Tibial nerve (tissue), 4 donors: Measurements from ENCODE around the gene BAZ1B. TPM values are rescaled to one million over a fixed set of nuclear protein-coding genes. Genes with fewer than 3 reads are reported as not detected.

Experiments used
- DNase-seq, 2 donors: peaks; one replicate each; pipeline ENCODE4 v3.0.0-alpha.2; 2019; ENCODE audit warnings: low spot score in 2 of 2
- H3K27ac ChIP-seq, 4 donors: fragments of 200-600 bp; sonication (generic) in 3 of 4; one replicate each; pipeline ENCODE4 v1.5.1; 2017 to 2019; ENCODE audit warnings: mild to moderate bottlenecking in 1 of 4
- H3K27me3 ChIP-seq, 2 donors: fragments of 200-600 bp; sonication (generic) in 1 of 2; one replicate each; pipeline versions ENCODE4 v1.5.1 to v1.6.0; 2017 to 2019
- H3K36me3 ChIP-seq, 3 donors: fragments of 200-600 bp; sonication (generic); one replicate each; pipeline ENCODE4 v1.5.1; 2018 to 2019
- H3K4me1 ChIP-seq, 4 donors: fragments of 200-600 bp; sonication (generic) in 3 of 4; one replicate each; pipeline ENCODE4 v1.5.1; 2017 to 2019
- H3K4me3 ChIP-seq, 4 donors: fragments of 200-600 bp; sonication (generic) in 3 of 4; one replicate each; pipeline ENCODE4 v1.5.1; 2017 to 2019; ENCODE audit warnings: mild to moderate bottlenecking in 1 of 4, moderate library complexity in 1 of 4
- H3K9me3 ChIP-seq, 4 donors: fragments of 200-600 bp; sonication (generic) in 3 of 4; one replicate each; pipeline ENCODE4 v1.5.1; 2017 to 2019
- EP300 ChIP-seq, 2 donors: sonication (generic); formaldehyde crosslinking; IDR thresholded peaks; one replicate each; pipeline ENCODE4 v1.6.1; 2017; ENCODE audit warnings: antibody characterized with exemption in 2 of 2, mild to moderate bottlenecking in 1 of 2
- POLR2A ChIP-seq, 2 donors: fragments of 450-650 bp; IDR thresholded peaks; one replicate each; pipeline ENCODE4 v1.6.1; 2017; ENCODE audit warnings: antibody characterized with exemption in 2 of 2, mild to moderate bottlenecking in 2 of 2, moderate library complexity in 2 of 2
- WGBS, 2 donors: methylation state at CpG; one replicate each; pipeline ENCODE4 v1.1.5; 2018; 5-methylcytosine and 5-hydroxymethylcytosine counted together
- total RNA-seq, 4 donors: library from RNA; depleted of rRNA; stranded (reverse); fragments of >200 nt; gene quantifications; one replicate each; pipeline ENCODE4 v1.1.0, GENCODE V29; 2016
- TF ChIP-seq, protein P1 (sequence below), 5 experiments: fragments of 200-600 bp in 3 of 5; fragments of 450-650 bp in 2 of 5; sonication (generic) in 3 of 5; IDR thresholded peaks; one replicate each; pipeline ENCODE4 v1.5.1; 2016 to 2019; ENCODE audit warnings: antibody characterized with exemption in 5 of 5, mild to moderate bottlenecking in 3 of 5, moderate library complexity in 2 of 5

Gene BAZ1B, protein sequence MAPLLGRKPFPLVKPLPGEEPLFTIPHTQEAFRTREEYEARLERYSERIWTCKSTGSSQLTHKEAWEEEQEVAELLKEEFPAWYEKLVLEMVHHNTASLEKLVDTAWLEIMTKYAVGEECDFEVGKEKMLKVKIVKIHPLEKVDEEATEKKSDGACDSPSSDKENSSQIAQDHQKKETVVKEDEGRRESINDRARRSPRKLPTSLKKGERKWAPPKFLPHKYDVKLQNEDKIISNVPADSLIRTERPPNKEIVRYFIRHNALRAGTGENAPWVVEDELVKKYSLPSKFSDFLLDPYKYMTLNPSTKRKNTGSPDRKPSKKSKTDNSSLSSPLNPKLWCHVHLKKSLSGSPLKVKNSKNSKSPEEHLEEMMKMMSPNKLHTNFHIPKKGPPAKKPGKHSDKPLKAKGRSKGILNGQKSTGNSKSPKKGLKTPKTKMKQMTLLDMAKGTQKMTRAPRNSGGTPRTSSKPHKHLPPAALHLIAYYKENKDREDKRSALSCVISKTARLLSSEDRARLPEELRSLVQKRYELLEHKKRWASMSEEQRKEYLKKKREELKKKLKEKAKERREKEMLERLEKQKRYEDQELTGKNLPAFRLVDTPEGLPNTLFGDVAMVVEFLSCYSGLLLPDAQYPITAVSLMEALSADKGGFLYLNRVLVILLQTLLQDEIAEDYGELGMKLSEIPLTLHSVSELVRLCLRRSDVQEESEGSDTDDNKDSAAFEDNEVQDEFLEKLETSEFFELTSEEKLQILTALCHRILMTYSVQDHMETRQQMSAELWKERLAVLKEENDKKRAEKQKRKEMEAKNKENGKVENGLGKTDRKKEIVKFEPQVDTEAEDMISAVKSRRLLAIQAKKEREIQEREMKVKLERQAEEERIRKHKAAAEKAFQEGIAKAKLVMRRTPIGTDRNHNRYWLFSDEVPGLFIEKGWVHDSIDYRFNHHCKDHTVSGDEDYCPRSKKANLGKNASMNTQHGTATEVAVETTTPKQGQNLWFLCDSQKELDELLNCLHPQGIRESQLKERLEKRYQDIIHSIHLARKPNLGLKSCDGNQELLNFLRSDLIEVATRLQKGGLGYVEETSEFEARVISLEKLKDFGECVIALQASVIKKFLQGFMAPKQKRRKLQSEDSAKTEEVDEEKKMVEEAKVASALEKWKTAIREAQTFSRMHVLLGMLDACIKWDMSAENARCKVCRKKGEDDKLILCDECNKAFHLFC (N-terminal part only)
- 10 to 100 TPM; 53.3 to 70.1 (median 63.6) TPM for total RNA-seq

DNA sequence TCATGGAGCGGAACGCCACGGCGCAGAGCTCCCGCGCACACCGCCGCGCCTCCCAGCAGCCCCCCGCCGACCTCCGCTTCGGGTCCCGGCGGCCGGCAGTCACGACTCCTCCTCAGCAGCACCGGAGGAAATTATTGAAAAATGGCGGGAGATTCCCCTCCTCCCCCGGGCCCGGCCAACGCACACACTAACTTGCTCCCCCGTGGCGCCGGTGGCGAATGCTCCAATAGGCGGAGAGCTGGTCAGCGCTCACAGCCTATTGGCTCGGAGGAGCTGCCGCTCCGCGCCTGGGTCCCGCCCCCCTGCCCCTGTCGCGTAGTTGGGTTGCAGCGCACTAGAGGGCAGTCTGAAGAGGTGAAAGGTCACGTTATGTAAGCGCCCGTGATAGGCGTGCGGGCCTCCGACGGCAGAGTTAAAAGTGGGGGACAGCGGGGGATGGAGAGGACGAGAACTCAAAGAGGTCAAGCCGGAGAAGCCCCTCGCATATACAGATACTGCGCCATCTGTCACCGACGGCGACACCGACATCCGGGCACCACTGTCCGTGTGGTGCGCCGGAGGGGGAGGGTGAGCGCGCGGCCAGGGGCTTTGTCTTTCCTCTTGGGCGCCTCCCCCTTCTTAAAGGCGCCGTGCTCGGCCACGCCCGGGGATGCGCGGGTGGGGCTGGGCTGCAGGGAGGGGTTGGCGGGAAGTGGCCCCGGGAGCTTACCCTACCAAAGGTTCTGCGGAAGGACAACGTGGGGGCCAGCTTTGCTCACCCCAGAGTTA is at the start of gene BAZ1B:
Gene BAZ1B (minus strand): TSS at position 189 of the 768 bp plus-strand sequence. CDS start 360 bp downstream, outside the sequence.
- Histone ChIP-seq H3K36me3 (peaks cover 0 to 6% (median 0%) of the 10 kb centered on the region in 3 donors), H3K4me1 (peaks cover 0 to 47% (median 31%) of the 10 kb centered on the region in 4 donors), H3K9me3 (no peaks in the 10 kb centered on the region), H3K4me3 (peak within 1 kb of the TSS; percentile 58 to 94 (median 88)), H3K27ac (peak within 1 kb of the TSS; percentile 91 to 97 (median 94)), H3K27me3 (no peaks in the 10 kb centered on the region)
- TF ChIP-seq, protein P1, sequence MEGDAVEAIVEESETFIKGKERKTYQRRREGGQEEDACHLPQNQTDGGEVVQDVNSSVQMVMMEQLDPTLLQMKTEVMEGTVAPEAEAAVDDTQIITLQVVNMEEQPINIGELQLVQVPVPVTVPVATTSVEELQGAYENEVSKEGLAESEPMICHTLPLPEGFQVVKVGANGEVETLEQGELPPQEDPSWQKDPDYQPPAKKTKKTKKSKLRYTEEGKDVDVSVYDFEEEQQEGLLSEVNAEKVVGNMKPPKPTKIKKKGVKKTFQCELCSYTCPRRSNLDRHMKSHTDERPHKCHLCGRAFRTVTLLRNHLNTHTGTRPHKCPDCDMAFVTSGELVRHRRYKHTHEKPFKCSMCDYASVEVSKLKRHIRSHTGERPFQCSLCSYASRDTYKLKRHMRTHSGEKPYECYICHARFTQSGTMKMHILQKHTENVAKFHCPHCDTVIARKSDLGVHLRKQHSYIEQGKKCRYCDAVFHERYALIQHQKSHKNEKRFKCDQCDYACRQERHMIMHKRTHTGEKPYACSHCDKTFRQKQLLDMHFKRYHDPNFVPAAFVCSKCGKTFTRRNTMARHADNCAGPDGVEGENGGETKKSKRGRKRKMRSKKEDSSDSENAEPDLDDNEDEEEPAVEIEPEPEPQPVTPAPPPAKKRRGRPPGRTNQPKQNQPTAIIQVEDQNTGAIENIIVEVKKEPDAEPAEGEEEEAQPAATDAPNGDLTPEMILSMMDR (IDR thresholded peaks at IDR 0.05) = peak in 4 of 5 experiments; percentile 15 to 64 (median 44)
- TF ChIP-seq POLR2A (IDR thresholded peaks at IDR 0.05) (peak; percentile 47 to 77), EP300 (IDR thresholded peaks at IDR 0.05) (peak; percentile 61 to 94)
- peak; percentile 97 for DNase-seq
- WGBS, 2 donors = 1% methylated on average over 55 to 58 of the region's 71 CpGs

- Histone ChIP-seq H3K4me3 (no peak overlapping the region), H3K36me3 (peaks cover 0 to 74% (median 20%) of the 10 kb centered on the region in 3 donors), H3K9me3 (no peaks in the 10 kb centered on the region), H3K4me1 (peaks cover 0 to 12% (median 0%) of the 10 kb centered on the region in 4 donors), H3K27me3 (no peaks in the 10 kb centered on the region), H3K27ac (no peak overlapping the region)
- no peak for DNase-seq
- WGBS, 2 donors = 85 to 94% methylated on average over 10 of the region's 10 CpGs
- TF ChIP-seq POLR2A (IDR thresholded peaks at IDR 0.05) (no peak), EP300 (IDR thresholded peaks at IDR 0.05) (no peak)
- TF ChIP-seq, protein P1 (IDR thresholded peaks at IDR 0.05) = no peak
Observed at GRCh38 chr7:73570977-73571376, 48.9 kb upstream of the BAZ1B start.

- H3K4me1 ChIP-seq = peaks cover 0 to 8% (median 0%) of the 10 kb centered on the region in 4 donors
- H3K9me3 ChIP-seq = no peaks in the 10 kb centered on the region
- no peaks in the 10 kb centered on the region for H3K27me3 ChIP-seq
- H3K36me3 ChIP-seq = peaks cover 0 to 70% (median 20%) of the 10 kb centered on the region in 3 donors
- TF ChIP-seq POLR2A (IDR thresholded peaks at IDR 0.05) (no peak), EP300 (IDR thresholded peaks at IDR 0.05) (no peak)
- TF ChIP-seq, protein P1 (IDR thresholded peaks at IDR 0.05) = no peak
- H3K4me3 ChIP-seq = no peak overlapping the region
- DNase-seq = no peak
- 95 to 96% methylated on average over 22 of the region's 22 CpGs for WGBS, 2 donors
- no peak overlapping the region for H3K27ac ChIP-seq
Observed at GRCh38 chr7:73570521-73570920, 48.4 kb upstream of the BAZ1B start.

DNA sequence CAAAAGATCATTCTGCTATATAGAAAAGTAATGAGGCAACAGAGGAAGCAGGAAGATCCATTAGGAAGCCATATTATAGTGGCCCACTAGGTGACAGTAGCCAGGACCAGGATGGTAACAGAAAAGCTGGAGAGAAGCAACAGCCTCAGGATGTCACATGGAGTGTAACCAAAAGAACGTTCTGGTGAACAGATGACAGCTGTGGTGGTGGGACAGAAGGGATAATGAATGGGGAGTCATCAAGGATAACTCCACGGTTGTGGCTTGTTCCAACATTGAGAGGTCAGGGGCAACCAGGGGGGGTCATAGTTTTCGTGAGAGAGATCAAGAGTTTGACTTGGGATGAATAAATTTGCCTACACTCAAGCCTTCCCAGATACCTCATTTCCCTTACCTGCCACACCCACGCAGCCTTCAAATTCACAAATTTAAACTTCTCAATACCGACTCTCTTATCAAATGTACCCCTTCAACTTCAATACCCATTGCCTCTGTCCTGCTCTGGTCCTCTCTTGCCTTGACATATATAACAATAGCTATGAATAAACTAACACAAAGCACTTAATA is 47.0 kb upstream of the BAZ1B start:
- no peak overlapping the region for H3K4me3 ChIP-seq
- no peak overlapping the region for H3K27ac ChIP-seq
- H3K27me3 ChIP-seq = no peaks in the 10 kb centered on the region
- no peak for TF ChIP-seq POLR2A (IDR thresholded peaks at IDR 0.05)
- no peak for TF ChIP-seq EP300 (IDR thresholded peaks at IDR 0.05)
- TF ChIP-seq, protein P1 (IDR thresholded peaks at IDR 0.05) = no peak
- H3K9me3 ChIP-seq = no peaks in the 10 kb centered on the region
- H3K4me1 ChIP-seq = no peaks in the 10 kb centered on the region
- DNase-seq = no peak
- 66 to 74% methylated on average over 5 of the region's 5 CpGs for WGBS, 2 donors
- H3K36me3 ChIP-seq = peaks cover 0 to 58% (median 19%) of the 10 kb centered on the region in 3 donors
